SH-SY5Y (cell line): ENCODE measurements around the gene VPS13D.

Experiments used
- GATA2 ChIP-seq: IDR thresholded peaks from 2 replicates; pipeline ENCODE4 v1.6.1; 2011; ENCODE audit warnings: mild to moderate bottlenecking, low read depth, low read length
- GATA3 ChIP-seq: IDR thresholded peaks from 2 replicates; pipeline ENCODE4 v1.6.1; 2011; ENCODE audit warnings: low read depth, mild to moderate bottlenecking, low read length, moderate library complexity

DNA sequence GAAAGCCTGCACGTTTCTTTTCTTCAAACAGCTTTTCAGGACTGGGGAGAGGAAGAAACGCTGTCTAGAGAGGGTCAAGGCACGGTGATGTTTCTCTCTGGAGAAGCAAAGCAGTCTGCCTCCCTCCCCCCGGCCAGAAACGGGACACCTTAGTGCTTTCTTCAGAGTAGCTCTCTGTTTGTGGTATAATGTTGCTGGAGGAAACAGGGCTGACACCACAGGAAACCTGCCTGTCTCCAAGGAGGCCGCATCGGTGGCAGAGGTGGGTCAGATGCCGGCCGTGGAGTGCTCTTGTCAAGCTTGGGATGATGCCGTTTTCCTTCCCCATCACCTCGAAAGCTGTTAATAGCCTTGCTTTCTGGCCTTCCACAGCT is 248.8 kb downstream of the VPS13D start:
- TF ChIP-seq GATA2: no peak
- no peak for TF ChIP-seq GATA3
